Measurements from ENCODE around the gene FHOD3.

Gene FHOD3

GRCh38 chr18:36415171-36415570 lies 117.7 kb downstream of the FHOD3 start:
- no peak for DNase-seq

- DNase-seq = no peak
Measured at GRCh38 chr18:36415625-36416024, 118.1 kb downstream of the FHOD3 start.

- DNase-seq = no peak
Measured at GRCh38 chr18:36419188-36419899, 121.8 kb downstream of the FHOD3 start.

GRCh38 chr18:36419900-36420531 lies 122.5 kb downstream of the FHOD3 start:
- no peak for DNase-seq

- DNase-seq = no peak
Measured at GRCh38 chr18:36420826-36421225, 123.3 kb downstream of the FHOD3 start.

GRCh38 chr18:36424741-36425142 lies 127.2 kb downstream of the FHOD3 start:
- DNase-seq = no peak

- DNase-seq = no peak
Measured at GRCh38 chr18:36427369-36427768, 129.9 kb downstream of the FHOD3 start.

GRCh38 chr18:36427831-36428230 lies 130.3 kb downstream of the FHOD3 start:
- DNase-seq = no peak

- no peak for DNase-seq
Measured at GRCh38 chr18:36428431-36429029, 131.0 kb downstream of the FHOD3 start.

GRCh38 chr18:36432880-36433555 lies 135.5 kb downstream of the FHOD3 start:
- DNase-seq = no peak

- no peak for DNase-seq
Measured at GRCh38 chr18:36436387-36436786, 138.9 kb downstream of the FHOD3 start.

GRCh38 chr18:36440614-36441013 lies 143.1 kb downstream of the FHOD3 start:
- DNase-seq = no peak

GRCh38 chr18:36441426-36442240 lies 144.1 kb downstream of the FHOD3 start:
- no peak for DNase-seq

GRCh38 chr18:36442717-36443116 lies 145.2 kb downstream of the FHOD3 start:
- no peak for DNase-seq

- no peak for DNase-seq
Measured at GRCh38 chr18:36446059-36446458, 148.5 kb downstream of the FHOD3 start.

- no peak for DNase-seq
Measured at GRCh38 chr18:36448384-36449290, 151.1 kb downstream of the FHOD3 start.

- DNase-seq = no peak
Measured at GRCh38 chr18:36449451-36449850, 151.9 kb downstream of the FHOD3 start.

- no peak for DNase-seq
Measured at GRCh38 chr18:36450264-36450663, 152.8 kb downstream of the FHOD3 start.

- no peak for DNase-seq
Measured at GRCh38 chr18:36451454-36452251, 154.1 kb downstream of the FHOD3 start.

GRCh38 chr18:36454245-36454644 lies 156.7 kb downstream of the FHOD3 start:
- DNase-seq = no peak
